ENCODE data around the gene FKRP. TPM values are rescaled to one million over a fixed set of nuclear protein-coding genes. Genes with fewer than 3 reads are reported as not detected.
A peak's percentile ranks its signal among the peaks of the same experiment; 100 is the strongest.

FKRP gene
- total and polyA plus RNA-seq, 4 experiments from 2014 or later: 3.0 to 28.9 (median 15.1) TPM

- Histone ChIP-seq H3K36me3 (ENCODE audit: insufficient read depth, low read length) (no peaks in the 10 kb centered on the region), H3K27ac (ENCODE audit: low read depth, low read length) (no peak overlapping the region), H3K4me3 (ENCODE audit: low read length in 2 of 2) (no peak overlapping the region), H3K4me1 (ENCODE audit: insufficient read depth, low read length) (no peaks in the 10 kb centered on the region), H3K9me3 (ENCODE audit: control insufficient read depth in 1 of 2, low read length in 2 of 2) (no peaks in the 10 kb centered on the region), H3K27me3 (ENCODE audit: insufficient read depth, low read length) (no peaks in the 10 kb centered on the region)
- H3K27me3 Mint-ChIP-seq: no peaks in the 10 kb centered on the region
- no peaks in the 10 kb centered on the region for H3K9me3 Mint-ChIP-seq
- POLR2A ChIA-PET (ENCODE audit: partially characterized antibody): interaction anchor here (0.7 kb wide), 1 partner anchor 143 kb away, joined by 5 read pairs; no protein-coding TSS in a partner anchor
- H3K36me3 Mint-ChIP-seq: peaks cover 0 to 22% of the 10 kb centered on the region in 2 donors
- intact Hi-C loops (cut with micrococcal nuclease): no loop called here
- H3K4me1 Mint-ChIP-seq: peaks cover 5 to 9% (median 7%) of the 10 kb centered on the region in 4 donors
- CTCF ChIA-PET (ENCODE audit: partially characterized antibody): interaction anchor here (1.0 to 15.7 kb wide), 8 partner anchors 12 to 237 kb away, joined by 3 to 335 read pairs (median 10); no protein-coding TSS in a partner anchor
- H3K4me3 Mint-ChIP-seq: no peak overlapping the region
- peak overlapping the region in 1 of 7 donors; percentile 55 for H3K27ac Mint-ChIP-seq
- no peak for DNase-seq
Observed at GRCh38 chr19:46755077-46755852, 9.4 kb downstream of the FKRP start.

- no peak for DNase-seq
- Histone ChIP-seq H3K27ac (ENCODE audit: low read depth, low read length) (no peak overlapping the region), H3K27me3 (ENCODE audit: insufficient read depth, low read length) (no peaks in the 10 kb centered on the region), H3K9me3 (ENCODE audit: control insufficient read depth in 1 of 2, low read length in 2 of 2) (no peaks in the 10 kb centered on the region), H3K4me3 (ENCODE audit: low read length in 2 of 2) (no peak overlapping the region), H3K4me1 (ENCODE audit: insufficient read depth, low read length) (no peaks in the 10 kb centered on the region), H3K36me3 (ENCODE audit: insufficient read depth, low read length) (no peaks in the 10 kb centered on the region)
- no peak overlapping the region for H3K27ac Mint-ChIP-seq
- ChIA-PET CTCF (ENCODE audit: partially characterized antibody) (interaction anchor here (0.6 to 15.7 kb wide), 13 partner anchors 7 to 112 kb away, joined by 3 to 335 read pairs (median 5); no protein-coding TSS in a partner anchor), POLR2A (ENCODE audit: partially characterized antibody) (interaction anchor here (2.7 kb wide), 1 partner anchor 85 kb away, joined by 15 read pairs; no protein-coding TSS in a partner anchor)
- H3K27me3 Mint-ChIP-seq: no peaks in the 10 kb centered on the region
- peaks cover 5 to 9% (median 6%) of the 10 kb centered on the region in 4 donors for H3K4me1 Mint-ChIP-seq
- peaks cover 0 to 19% of the 10 kb centered on the region in 2 donors for H3K36me3 Mint-ChIP-seq
- intact Hi-C loops (cut with micrococcal nuclease): loop anchor here (2.0 kb wide), 2 partner anchors 31 to 235 kb away; no protein-coding TSS in a partner anchor
- no peak overlapping the region for H3K4me3 Mint-ChIP-seq
- no peaks in the 10 kb centered on the region for H3K9me3 Mint-ChIP-seq
Observed at GRCh38 chr19:46755853-46756543, 10.1 kb downstream of the FKRP start.

DNA sequence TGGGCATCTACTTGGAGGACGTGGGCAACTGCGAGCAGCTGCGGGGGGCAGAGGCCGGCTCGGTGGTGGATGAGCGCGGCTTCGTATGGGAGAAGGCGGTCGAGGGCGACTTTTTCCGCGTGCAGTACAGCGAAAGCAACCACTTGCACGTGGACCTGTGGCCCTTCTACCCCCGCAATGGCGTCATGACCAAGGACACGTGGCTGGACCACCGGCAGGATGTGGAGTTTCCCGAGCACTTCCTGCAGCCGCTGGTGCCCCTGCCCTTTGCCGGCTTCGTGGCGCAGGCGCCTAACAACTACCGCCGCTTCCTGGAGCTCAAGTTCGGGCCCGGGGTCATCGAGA lies 10.7 kb downstream of the FKRP start:
- no peak overlapping the region for H3K4me3 Mint-ChIP-seq
- peaks cover 0 to 19% of the 10 kb centered on the region in 2 donors for H3K36me3 Mint-ChIP-seq
- Histone ChIP-seq H3K27me3 (ENCODE audit: insufficient read depth, low read length) (no peaks in the 10 kb centered on the region), H3K9me3 (ENCODE audit: control insufficient read depth in 1 of 2, low read length in 2 of 2) (no peaks in the 10 kb centered on the region), H3K4me1 (ENCODE audit: insufficient read depth, low read length) (no peaks in the 10 kb centered on the region), H3K27ac (ENCODE audit: low read depth, low read length) (no peak overlapping the region), H3K36me3 (ENCODE audit: insufficient read depth, low read length) (no peaks in the 10 kb centered on the region), H3K4me3 (ENCODE audit: low read length in 2 of 2) (no peak overlapping the region)
- H3K27me3 Mint-ChIP-seq: no peaks in the 10 kb centered on the region
- ChIA-PET CTCF (ENCODE audit: partially characterized antibody) (interaction anchor here (0.6 to 15.7 kb wide), 10 partner anchors 8 to 112 kb away, joined by 3 to 335 read pairs (median 4); no protein-coding TSS in a partner anchor), POLR2A (ENCODE audit: partially characterized antibody) (interaction anchor here (2.7 kb wide), 1 partner anchor 84 kb away, joined by 15 read pairs; no protein-coding TSS in a partner anchor)
- intact Hi-C loops (cut with micrococcal nuclease): loop anchor here (2.0 kb wide), 2 partner anchors 30 to 234 kb away; no protein-coding TSS in a partner anchor
- H3K27ac Mint-ChIP-seq: no peak overlapping the region
- no peaks in the 10 kb centered on the region for H3K9me3 Mint-ChIP-seq
- peaks cover 5 to 9% (median 6%) of the 10 kb centered on the region in 4 donors for H3K4me1 Mint-ChIP-seq
- DNase-seq: no peak

DNA sequence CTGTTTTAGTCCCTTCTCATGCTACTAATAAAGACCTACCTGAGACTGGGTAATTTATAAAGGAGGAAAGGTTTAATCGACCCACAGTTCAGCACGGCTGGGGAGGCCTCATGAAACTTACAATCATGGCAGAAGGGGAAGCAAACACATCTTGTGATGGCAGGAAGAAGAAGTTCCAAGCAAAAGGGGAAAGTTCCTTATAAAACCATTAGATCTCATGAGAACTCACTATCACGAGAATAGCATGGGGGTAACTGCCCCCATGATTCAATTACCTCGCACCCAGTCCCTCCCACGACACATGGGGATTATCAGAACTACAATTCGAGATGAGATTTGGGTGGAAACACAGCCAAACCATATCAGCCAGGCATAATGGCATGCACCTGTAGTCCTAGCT lies 13.3 kb downstream of the FKRP start:
- POLR2A ChIA-PET (ENCODE audit: partially characterized antibody): no interaction called here

GRCh38 chr19:46759817-46760333 lies 14.0 kb downstream of the FKRP start:
- Histone ChIP-seq H3K4me1 (ENCODE audit: insufficient read depth, low read length) (no peaks in the 10 kb centered on the region), H3K4me3 (ENCODE audit: low read length in 2 of 2) (no peak overlapping the region), H3K36me3 (ENCODE audit: insufficient read depth, low read length) (no peaks in the 10 kb centered on the region), H3K27ac (ENCODE audit: low read depth, low read length) (no peak overlapping the region), H3K9me3 (ENCODE audit: control insufficient read depth in 1 of 2, low read length in 2 of 2) (no peaks in the 10 kb centered on the region), H3K27me3 (ENCODE audit: insufficient read depth, low read length) (no peaks in the 10 kb centered on the region)
- Mint-ChIP-seq H3K9me3 (no peaks in the 10 kb centered on the region), H3K27me3 (no peaks in the 10 kb centered on the region), H3K4me3 (no peak overlapping the region), H3K36me3 (peaks cover 0 to 6% of the 10 kb centered on the region in 2 donors), H3K4me1 (peaks cover 0 to 5% (median 0%) of the 10 kb centered on the region in 4 donors), H3K27ac (no peak overlapping the region)
- ChIA-PET POLR2A (ENCODE audit: partially characterized antibody) (no interaction called here), CTCF (ENCODE audit: partially characterized antibody) (interaction anchor here (1.2 to 15.7 kb wide), 3 partner anchors 10 to 83 kb away, joined by 3 to 335 read pairs (median 14); no protein-coding TSS in a partner anchor)
- intact Hi-C loops (cut with micrococcal nuclease): no loop called here
- DNase-seq: no peak

More for the DNA sequence above, 13.3 kb downstream of the FKRP start:
- H3K4me1 ChIP-seq (ENCODE audit: insufficient read depth, low read length): no peaks in the 10 kb centered on the region
- no peak overlapping the region for H3K27ac ChIP-seq (ENCODE audit: low read depth, low read length)
- H3K36me3 ChIP-seq (ENCODE audit: insufficient read depth, low read length): no peaks in the 10 kb centered on the region
- H3K27me3 ChIP-seq (ENCODE audit: insufficient read depth, low read length): no peaks in the 10 kb centered on the region
- H3K4me3 ChIP-seq (ENCODE audit: low read length in 2 of 2): no peak overlapping the region
- CTCF ChIA-PET (ENCODE audit: partially characterized antibody): interaction anchor here (1.7 to 15.7 kb wide), 6 partner anchors 8 to 254 kb away, joined by 7 to 335 read pairs (median 16); no protein-coding TSS in a partner anchor
- H3K27ac Mint-ChIP-seq: peak overlapping the region in 1 of 7 donors; percentile 52
- no peak for DNase-seq
- H3K4me1 Mint-ChIP-seq: peaks cover 0 to 5% (median 0%) of the 10 kb centered on the region in 4 donors
- intact Hi-C loops (cut with micrococcal nuclease): no loop called here
- no peaks in the 10 kb centered on the region for H3K9me3 Mint-ChIP-seq
- H3K36me3 Mint-ChIP-seq: peaks cover 0 to 6% of the 10 kb centered on the region in 2 donors
- H3K27me3 Mint-ChIP-seq: no peaks in the 10 kb centered on the region
- no peak overlapping the region for H3K4me3 Mint-ChIP-seq
- no peaks in the 10 kb centered on the region for H3K9me3 ChIP-seq (ENCODE audit: control insufficient read depth in 1 of 2, low read length in 2 of 2)

DNA sequence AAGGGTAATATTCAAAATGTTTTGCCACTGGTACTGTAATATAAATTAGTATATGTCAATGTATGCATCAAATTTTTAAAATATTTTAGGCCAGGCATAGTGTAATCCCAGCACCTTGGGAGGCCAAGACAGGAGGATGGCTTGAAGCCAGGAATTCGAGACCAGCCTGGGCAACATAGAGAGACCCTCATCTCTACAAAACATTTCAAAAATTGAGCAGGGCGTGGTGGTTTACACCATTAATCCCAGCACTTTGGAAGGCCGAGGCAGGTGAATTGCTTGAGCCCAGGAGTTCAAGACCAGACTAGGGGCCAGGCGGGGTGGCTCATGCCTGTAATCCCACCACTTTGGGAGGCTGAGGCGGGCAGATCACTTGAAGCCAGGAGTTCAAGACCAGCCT lies 14.5 kb downstream of the FKRP start:
- no peaks in the 10 kb centered on the region for H3K27me3 Mint-ChIP-seq
- no peaks in the 10 kb centered on the region for H3K4me1 ChIP-seq (ENCODE audit: insufficient read depth, low read length)
- no peak overlapping the region for H3K4me3 ChIP-seq (ENCODE audit: low read length in 2 of 2)
- no peaks in the 10 kb centered on the region for H3K9me3 ChIP-seq (ENCODE audit: control insufficient read depth in 1 of 2, low read length in 2 of 2)
- H3K27ac ChIP-seq (ENCODE audit: low read depth, low read length): no peak overlapping the region
- CTCF ChIA-PET (ENCODE audit: partially characterized antibody): interaction anchor here (1.2 to 15.7 kb wide), 2 partner anchors 9 to 82 kb away, joined by 3 to 335 read pairs; no protein-coding TSS in a partner anchor
- intact Hi-C loops (cut with micrococcal nuclease): no loop called here
- no peak overlapping the region for H3K4me3 Mint-ChIP-seq
- no peaks in the 10 kb centered on the region for H3K36me3 ChIP-seq (ENCODE audit: insufficient read depth, low read length)
- H3K27ac Mint-ChIP-seq: no peak overlapping the region
- no peak for DNase-seq
- peaks cover 0 to 6% of the 10 kb centered on the region in 2 donors for H3K36me3 Mint-ChIP-seq
- no peaks in the 10 kb centered on the region for H3K27me3 ChIP-seq (ENCODE audit: insufficient read depth, low read length)
- H3K9me3 Mint-ChIP-seq: no peaks in the 10 kb centered on the region
- POLR2A ChIA-PET (ENCODE audit: partially characterized antibody): no interaction called here
- H3K4me1 Mint-ChIP-seq: peaks cover 0 to 5% (median 0%) of the 10 kb centered on the region in 4 donors
